ENCODE results near the gene PCGF6.
"Not testable (repeated sequence)": the region's sequence is repeated elsewhere in the genome, so short reads cannot be mapped to it uniquely, and the experiment has no call there.

The PCGF6 gene, protein sequence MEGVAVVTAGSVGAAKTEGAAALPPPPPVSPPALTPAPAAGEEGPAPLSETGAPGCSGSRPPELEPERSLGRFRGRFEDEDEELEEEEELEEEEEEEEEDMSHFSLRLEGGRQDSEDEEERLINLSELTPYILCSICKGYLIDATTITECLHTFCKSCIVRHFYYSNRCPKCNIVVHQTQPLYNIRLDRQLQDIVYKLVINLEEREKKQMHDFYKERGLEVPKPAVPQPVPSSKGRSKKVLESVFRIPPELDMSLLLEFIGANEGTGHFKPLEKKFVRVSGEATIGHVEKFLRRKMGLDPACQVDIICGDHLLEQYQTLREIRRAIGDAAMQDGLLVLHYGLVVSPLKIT

DNA sequence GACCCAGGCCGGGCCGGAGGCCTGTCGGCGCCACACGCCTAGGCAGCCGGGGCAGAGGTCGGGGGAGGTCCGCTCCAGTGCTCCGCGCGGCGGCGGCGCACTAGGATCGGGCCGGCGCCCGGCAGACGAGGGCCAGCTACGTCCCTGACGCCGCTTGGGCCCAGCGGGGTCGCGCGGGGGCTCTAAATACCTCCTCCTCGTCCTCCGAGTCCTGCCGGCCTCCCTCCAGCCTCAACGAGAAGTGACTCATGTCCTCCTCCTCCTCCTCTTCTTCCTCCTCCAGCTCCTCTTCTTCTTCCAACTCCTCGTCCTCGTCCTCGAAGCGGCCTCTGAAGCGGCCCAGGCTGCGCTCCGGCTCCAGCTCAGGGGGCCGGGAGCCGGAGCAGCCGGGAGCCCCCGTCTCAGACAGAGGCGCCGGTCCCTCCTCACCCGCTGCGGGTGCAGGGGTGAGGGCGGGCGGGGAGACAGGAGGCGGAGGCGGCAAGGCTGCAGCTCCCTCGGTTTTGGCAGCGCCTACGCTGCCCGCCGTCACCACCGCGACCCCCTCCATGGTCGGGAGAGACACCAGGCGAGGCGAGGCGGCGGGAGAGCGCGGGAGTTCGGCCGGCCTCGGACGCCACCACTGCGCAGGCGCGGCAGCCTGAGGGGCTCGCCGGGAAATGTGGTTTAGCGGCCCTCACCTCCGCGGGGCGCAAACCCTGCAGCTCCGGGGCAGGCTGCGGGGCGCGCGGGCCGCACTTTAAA lies at the start of gene PCGF6:
Gene PCGF6 (minus strand): TSS at position 624 of the 744 bp plus-strand sequence. CDS start 74 bp downstream, at position 550.
- in situ Hi-C loops (cut with HindIII; ENCODE audit: low sequenced_read_pairs) = no loop called here

DNA sequence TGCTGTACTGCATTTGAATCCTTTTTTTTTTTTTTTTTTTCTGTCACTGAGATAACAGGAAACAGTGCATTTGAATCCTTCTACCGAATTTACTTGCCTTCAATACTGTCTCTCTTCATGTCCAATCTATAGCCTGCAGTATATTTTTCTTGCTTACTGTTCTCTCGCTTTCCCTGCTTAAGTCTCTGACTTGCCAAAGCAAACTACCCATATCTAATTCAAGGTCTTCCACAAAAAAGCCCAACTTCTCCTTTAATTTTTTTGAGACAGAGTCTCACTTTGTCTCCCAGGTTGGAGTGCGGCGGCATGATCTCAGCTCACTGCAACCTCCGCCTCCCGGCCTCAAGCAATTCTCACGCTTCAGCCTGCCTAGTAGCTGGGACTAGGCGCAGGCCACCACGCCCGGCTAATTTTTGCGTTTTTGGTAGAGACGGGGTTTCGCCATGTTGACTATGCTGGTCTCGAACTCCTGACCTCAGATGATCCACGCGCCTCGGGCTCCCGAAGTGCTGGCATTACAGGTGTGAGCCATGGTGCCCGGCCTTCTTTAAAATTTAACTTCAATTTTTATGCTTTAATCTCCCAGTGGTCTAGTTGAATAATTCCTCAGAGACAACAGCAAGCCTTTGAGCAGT lies 46.4 kb upstream of the PCGF6 start:
- in situ Hi-C loops (cut with HindIII; ENCODE audit: low sequenced_read_pairs) = no loop called here

DNA sequence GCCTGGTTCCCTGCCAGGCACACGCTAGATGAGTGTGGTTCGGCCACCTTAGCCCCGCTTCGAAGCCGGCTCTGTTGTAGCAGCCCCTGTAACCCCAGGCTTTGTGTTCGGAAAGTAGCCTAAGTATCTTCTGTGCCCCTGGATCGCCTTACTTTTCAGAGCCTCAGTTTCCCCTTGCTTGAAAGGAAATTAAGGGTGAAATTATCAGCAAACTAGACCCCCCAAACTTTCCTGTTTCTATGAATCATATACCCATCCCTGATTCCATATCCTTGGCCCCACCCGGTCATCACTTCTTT lies 45.8 kb upstream of the PCGF6 start:
- in situ Hi-C loops (cut with HindIII; ENCODE audit: low sequenced_read_pairs) = no loop called here

DNA sequence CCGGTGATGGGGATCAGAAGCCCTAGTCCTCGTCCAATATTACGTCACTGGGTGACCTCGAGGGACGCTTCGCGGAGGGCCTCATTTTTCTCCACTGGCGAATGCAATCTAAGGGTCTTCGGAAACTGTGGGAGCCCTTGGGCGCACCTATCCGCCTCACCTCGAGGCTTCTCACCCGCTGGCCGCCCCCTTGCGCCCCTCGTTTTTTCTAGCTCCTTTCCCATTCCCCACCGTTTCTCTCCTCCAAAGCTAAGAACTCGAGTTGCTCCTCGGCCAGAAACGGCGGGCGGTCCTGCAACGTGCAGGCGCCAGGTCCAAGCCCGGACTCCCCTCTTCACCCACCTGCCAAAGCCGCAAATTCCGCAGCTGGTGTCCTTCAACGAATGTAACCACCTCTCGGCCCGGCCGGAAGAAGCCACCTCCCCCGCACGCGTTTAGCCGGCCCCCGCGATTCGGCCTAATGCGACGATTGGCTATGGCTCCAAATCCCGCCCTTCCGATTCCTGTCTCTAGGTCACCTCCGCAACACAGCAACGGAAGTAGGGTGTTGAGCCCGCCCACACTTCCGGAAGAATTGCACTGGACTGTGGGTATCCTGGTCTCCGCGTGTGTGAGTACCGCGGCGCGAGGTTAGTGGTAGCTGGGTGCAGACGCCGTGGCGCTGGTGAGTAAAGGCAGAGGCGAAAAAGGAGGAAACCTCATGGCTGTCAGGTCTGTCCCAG lies 45.3 kb upstream of the PCGF6 start, which contains the start of the genes ATP5MK and PDCD11:
Gene ATP5MK (minus strand): TSS at position 409 of the 722 bp plus-strand sequence. CDS start 4,018 bp downstream, outside the sequence.
Gene PDCD11 (plus strand): TSS at position 560 of the 722 bp plus-strand sequence. CDS start 1,801 bp downstream, outside the sequence.
- in situ Hi-C loops (cut with HindIII; ENCODE audit: low sequenced_read_pairs) = no loop called here

DNA sequence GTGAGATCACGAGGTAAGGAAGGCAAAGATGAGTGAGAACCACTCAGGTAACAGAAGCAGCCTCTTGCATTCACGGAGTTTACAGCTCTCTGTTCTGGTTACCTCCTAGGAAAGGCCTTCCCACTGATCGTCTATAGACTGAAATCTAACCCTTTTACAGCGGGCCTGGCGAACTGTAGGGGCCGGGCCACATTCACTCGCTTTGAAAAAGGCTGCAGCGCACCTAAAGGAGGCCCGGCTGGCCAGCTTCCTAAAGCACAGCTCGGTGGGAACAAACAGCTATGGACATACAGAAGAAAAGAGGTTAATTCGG lies 44.8 kb upstream of the PCGF6 start:
- in situ Hi-C loops (cut with HindIII; ENCODE audit: low sequenced_read_pairs) = no loop called here

DNA sequence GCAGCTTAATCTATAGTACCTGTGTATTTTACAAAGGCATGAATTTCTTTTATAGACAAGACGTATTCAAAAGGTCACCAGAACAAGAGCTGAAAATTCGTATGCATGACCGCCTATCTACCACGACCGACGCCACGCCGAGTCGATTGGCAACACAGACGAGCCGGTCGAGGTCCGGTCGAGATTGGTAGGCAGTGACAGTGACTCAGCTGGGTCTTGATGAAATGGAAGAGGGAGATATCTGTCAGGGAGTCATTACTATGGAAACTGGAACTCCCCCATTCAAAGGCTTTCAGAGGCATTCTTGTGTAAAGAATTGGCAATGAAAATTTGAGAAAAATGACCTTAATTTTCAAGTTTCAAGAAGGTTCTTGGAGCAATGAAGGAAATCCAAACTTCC lies 43.2 kb upstream of the PCGF6 start:
- in situ Hi-C loops (cut with HindIII; ENCODE audit: low sequenced_read_pairs) = no loop called here

DNA sequence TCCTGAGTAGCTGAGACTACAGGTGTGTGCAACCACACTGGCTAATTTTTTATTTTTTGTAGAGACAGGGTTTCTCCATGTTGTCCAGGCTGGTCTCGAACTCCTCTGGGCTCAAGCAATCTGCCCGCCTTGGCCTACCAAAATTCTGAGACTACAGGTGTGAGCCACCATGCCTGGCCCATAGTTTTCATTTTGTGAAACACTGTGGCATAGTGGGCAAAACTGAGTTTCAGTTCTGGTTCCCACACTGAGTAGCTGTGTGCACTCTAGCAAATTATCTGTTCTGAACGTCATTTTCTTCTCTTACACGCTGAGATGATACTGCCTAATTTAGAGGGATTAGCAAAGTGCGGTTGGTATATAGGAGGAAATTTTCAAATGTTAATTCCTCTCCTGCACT lies 31.8 kb upstream of the PCGF6 start:
- in situ Hi-C loops (cut with HindIII; ENCODE audit: low sequenced_read_pairs) = no loop called here

DNA sequence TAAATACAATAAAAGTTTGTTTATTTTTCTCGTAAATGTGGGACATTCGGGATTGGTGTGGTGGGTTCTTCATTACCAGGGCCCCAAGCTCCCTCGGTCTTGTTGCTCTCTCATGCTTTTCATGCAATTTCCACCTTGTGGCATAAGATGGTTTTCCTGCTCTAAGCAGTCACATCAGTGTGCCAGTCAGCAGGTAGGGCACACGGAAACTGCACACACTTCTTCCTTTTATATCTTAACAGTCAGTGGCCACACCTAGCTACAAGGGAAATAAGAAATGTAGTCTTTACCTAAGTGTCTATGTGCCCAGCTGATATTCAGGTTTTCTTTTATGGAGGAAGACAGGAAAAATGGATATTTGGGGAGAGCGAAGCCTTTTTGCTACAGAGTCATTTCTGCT lies 23.3 kb upstream of the PCGF6 start:
- in situ Hi-C loops (cut with HindIII; ENCODE audit: low sequenced_read_pairs) = no loop called here

DNA sequence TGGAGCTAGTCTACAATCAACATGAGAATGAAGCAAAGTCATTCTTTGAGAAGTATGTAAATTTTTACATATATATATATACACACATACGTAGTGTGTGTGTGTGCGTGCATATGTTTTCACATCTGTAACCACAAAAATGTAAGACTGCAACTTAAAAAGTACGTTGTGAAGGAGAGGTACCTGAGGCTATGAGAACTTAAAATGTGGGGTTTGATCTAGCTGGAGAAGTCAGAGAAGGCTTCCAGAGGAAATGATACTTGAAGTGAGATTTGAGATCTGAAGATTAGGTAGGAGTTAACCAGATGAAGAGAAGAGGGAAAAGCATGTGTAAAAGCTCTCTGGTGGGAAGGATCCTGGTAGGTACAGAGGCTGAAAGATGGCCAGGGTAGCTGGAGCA lies 22.6 kb upstream of the PCGF6 start:
- in situ Hi-C loops (cut with HindIII; ENCODE audit: low sequenced_read_pairs) = no loop called here

DNA sequence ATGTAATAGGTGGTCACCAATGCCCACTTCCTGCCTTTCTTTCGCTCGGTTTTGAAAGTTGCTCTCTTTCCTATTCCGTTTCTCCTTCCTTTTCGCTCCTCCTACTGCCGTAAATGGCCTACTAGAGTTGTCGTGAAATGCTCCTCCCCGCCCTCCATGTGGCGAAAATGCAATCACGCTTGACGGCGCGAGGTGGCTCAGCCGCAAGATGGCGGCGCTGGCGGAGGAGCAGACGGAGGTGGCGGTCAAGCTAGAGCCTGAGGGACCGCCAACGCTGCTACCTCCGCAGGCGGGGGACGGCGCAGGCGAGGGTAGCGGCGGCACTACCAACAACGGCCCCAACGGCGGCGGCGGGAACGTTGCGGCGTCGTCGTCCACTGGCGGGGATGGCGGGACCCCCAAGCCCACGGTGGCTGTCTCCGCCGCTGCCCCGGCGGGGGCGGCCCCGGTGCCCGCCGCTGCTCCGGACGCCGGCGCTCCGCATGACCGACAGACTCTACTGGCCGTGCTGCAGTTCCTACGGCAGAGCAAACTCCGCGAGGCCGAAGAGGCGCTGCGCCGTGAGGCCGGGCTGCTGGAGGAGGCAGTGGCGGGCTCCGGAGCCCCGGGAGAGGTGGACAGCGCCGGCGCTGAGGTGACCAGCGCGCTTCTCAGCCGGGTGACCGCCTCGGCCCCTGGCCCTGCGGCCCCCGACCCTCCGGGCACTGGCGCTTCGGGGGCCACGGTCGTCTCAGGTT lies 17.0 kb upstream of the PCGF6 start, which contains the start of gene TAF5:
Gene TAF5 (plus strand): TSS at position 195 of the 737 bp plus-strand sequence. CDS start 14 bp downstream, at position 209.
- in situ Hi-C loops (cut with HindIII; ENCODE audit: low sequenced_read_pairs) = no loop called here

DNA sequence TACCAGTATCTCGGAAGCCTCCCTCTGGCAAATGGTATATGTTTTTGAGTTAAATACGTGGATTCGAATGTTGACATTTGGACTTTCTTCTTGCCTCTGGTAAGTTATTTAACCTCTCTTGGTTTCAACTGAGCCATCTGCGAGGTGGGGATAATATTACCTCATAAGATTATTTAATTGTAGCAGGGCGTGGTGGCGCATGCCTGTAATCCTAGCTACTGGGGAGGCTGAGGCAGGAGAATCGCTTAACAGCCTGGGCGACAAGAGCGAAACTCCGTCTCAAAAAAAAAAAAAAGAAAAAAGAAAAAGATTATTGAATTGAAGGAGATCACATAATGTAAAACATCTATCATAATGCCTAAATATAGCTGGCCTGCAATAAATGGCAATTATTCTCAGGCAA lies 16.4 kb upstream of the PCGF6 start:
- in situ Hi-C loops (cut with HindIII; ENCODE audit: low sequenced_read_pairs) = no loop called here

DNA sequence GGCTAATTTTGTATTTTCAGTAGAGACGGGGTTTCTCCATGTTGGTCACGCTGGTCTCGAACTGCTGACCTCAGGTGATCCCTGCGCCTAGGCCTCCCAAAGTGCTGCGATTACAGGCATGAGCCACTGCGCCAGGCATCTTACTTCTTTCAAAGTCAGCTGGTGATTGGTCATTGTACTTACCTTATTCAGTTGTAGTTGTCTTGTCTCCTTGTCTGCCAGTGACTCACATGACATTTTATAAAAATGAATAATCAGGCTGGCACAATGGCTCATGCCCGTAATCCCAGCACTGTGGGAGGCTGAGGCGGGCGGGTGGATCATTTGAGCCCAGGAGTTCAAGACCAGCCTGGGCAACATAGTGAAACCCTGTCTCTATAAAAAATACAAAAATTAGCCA lies 9.9 kb upstream of the PCGF6 start:
- in situ Hi-C loops (cut with HindIII; ENCODE audit: low sequenced_read_pairs) = not testable (repeated sequence)

DNA sequence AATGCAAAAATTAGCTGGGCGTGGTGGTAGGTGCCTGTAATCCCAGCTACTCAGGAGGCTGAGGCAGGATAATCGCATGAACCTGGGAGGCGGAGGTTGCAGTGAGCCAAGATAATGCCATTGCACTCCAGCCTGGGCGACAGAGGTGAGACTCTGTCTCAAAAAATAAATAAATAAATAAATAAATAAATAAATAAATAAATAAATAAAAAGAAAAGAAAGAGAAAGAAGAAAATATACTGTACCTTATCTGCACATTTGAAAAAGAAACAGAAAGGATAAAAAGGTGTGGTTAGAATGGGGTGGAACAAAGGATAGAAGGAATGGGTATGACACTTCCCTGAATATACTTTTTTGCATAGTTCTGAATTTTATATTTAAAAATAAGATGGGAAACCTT lies 8.6 kb upstream of the PCGF6 start:
- in situ Hi-C loops (cut with HindIII; ENCODE audit: low sequenced_read_pairs) = not testable (repeated sequence)

DNA sequence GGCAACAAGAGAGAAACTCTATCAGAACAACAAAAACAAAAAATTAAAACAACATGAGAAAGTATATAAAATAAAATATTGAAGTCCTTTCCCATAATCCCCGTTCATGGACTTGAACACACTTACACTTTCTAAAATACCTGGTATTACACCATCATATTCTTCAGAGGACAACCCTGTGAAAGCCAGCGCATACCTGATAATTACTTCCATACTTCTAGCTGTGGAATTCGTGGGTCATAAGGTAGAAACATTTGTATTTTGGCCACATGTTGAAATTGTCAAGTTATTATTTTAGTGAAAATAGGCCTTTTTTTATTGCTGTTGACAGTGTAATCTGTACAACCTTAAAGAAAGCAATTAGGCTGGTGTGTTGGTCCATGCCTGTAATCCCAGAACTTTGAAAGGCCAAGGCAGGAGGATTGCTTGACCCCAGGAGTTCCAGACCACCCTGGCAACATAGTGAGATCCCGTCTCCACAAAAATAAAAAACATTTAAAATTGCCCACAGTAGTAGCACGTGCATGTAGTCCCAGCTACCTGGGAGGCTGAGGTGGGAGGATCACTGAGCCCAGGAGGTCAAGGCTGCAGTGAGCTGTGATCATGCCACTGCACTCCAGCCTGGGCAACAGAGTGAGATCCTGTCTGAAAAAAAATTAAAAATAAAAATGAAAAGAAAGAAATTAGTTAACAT lies 5.1 kb upstream of the PCGF6 start:
- in situ Hi-C loops (cut with HindIII; ENCODE audit: low sequenced_read_pairs) = no loop called here

DNA sequence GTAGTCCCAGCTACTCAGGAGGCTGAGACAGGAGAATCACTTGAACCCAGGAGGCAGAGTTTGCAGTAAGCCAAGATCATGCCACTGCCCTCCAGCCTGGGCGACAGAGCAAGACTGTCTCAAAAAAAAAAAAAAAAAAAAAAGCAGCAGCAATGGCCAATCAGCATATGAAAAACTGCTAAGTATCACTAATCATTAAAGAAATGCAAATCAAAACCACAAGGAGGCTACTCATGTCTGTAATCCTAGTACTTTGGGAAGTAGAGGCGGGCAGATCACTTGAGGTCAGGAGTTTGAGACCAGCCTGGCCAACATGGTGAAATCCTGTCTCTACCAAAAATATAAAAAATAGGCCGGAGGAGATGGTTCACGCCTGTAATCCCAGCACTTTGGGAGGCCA lies 3.6 kb upstream of the PCGF6 start:
- in situ Hi-C loops (cut with HindIII; ENCODE audit: low sequenced_read_pairs) = not testable (repeated sequence)

DNA sequence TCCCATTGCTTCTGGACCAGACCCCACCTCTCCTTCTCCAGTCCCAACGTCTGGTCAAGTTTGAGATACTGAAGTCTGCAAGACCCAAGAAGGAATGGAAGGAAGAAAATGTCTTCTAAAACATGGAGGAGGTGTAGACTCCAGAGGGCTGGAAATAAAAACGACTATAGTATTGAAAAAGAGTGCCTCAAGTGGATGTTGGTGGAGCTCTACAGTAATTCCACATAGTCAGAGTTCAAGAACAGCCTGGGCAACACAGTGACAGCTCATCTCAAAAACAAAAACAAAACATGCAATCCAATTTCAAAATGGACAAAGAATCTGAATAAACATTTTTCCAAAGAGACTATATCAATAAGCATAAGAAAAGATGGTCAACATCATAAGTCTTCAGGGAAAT lies 2.3 kb upstream of the PCGF6 start:
- in situ Hi-C loops (cut with HindIII; ENCODE audit: low sequenced_read_pairs) = no loop called here

DNA sequence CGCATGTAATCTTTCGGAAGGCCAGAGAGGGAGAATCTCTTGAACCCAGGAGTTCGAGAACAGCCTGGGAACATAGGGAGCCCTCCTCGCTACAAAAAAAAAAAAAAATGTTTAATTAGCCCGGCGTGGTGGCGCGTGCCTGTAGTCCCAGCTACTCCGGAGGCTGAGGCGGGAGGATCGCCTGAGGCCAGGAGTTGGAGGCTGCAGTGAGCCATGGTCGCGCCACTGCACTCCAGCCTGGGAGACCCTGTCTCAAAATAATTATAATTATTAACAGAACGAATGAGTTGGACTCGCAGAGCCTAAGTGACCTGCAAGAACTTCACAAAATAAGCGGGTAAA lies 794 bp downstream of the PCGF6 start:
- in situ Hi-C loops (cut with HindIII; ENCODE audit: low sequenced_read_pairs) = no loop called here

DNA sequence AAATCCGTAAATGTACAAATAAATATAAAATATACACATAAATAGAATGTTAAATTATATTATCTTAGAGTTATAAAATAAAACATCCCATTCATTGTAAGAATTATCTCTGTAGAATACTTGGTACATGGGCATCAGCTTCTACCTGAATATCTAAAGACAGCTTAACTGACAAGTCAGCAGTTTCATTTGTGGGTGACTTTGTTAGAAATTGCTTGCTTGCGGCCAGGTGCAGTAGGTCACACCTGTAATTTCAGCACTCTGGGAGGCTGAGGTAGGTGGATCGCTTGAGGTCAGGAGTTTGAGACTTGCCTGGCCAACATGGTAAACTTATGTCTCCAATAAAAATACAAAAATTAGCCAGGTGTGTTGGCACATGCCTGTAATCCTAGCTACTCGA lies 14.6 kb downstream of the PCGF6 start:
- in situ Hi-C loops (cut with HindIII; ENCODE audit: low sequenced_read_pairs) = no loop called here

DNA sequence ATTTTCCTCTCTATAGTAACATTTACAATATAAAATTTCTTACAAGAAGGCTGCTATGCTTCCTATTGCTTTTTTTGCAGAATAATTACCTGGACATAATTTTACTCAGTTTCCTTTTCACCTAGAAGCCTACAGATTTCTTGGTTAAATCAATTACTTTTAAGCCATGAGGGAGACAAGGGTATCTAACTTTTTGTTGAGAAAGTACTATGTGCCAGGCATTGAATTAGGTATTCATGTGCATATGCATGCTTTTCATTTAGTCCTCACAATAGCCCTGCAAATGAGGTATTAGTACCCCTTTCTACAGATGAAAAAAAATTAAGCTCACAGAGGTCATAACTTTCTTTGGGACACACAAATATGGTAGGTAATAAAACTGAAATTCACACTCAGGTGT lies 16.4 kb downstream of the PCGF6 start:
- in situ Hi-C loops (cut with HindIII; ENCODE audit: low sequenced_read_pairs) = no loop called here

DNA sequence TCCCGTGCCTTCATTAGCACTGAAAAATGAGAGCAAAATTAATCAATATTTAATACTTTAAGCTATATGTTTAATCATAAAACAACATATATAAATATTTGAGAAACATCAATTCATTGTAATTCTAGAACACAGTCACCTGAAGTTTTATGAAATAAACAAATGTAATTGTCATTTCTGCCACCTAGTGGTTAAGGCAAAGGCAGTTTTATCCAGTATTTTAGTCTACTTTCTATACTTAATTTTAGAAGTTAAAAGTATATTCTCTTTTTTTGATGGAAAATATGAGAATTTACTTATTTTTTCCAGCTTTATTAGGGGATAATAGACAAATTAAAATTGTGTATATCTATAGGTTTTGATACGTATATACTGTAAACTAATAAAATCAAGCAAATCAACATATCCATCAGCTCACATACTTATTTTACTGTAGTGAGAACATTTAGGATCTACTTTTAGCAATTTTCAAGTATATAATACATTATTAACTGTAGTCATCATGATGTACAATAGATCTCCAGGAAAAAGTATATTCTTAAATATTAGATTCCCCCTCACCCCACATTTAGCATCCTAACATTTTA lies 16.9 kb downstream of the PCGF6 start:
- in situ Hi-C loops (cut with HindIII; ENCODE audit: low sequenced_read_pairs) = no loop called here
